Testis (tissue), 3 donors: ENCODE data around the gene ERBB4. TPM values are rescaled to one million over a fixed set of nuclear protein-coding genes. Genes with fewer than 3 reads are reported as not detected.

Source experiments
- DNase-seq: peaks from one replicate; pipeline ENCODE4 v3.0.0-alpha.2; 2019
- H3K27ac ChIP-seq, 2 donors: fragments of 200-600 bp; sonication (generic); one replicate each; pipeline ENCODE4 v1.5.1; 2019
- H3K27me3 ChIP-seq: fragments of 200-600 bp; sonication (generic); one replicate; pipeline ENCODE4 v1.5.1; 2019
- H3K36me3 ChIP-seq: fragments of 200-600 bp; sonication (generic); one replicate; pipeline ENCODE4 v1.5.1; 2017; ENCODE audit warnings: low read depth; ENCODE audit errors: missing control alignments
- H3K4me1 ChIP-seq: fragments of 200-600 bp; sonication (generic); one replicate; pipeline ENCODE4 v1.5.1; 2019
- H3K4me3 ChIP-seq, 2 donors: fragments of 200-600 bp; sonication (generic); one replicate each; pipeline ENCODE4 v1.5.1; 2017 to 2019
- H3K9me3 ChIP-seq: fragments of 200-600 bp; sonication (generic); one replicate; pipeline ENCODE4 v1.5.1; 2017
- CTCF ChIP-seq, 3 experiments: fragments of 450-650 bp in 2 of 3; fragments of 200-600 bp in 1 of 3; sonication (generic) in 1 of 3; IDR thresholded peaks; one replicate each; pipeline ENCODE4 v1.5.1; 2016 to 2019; ENCODE audit warnings: antibody characterized with exemption in 3 of 3, mild to moderate bottlenecking in 2 of 3, moderate library complexity in 1 of 3
- POLR2A ChIP-seq: fragments of 450-650 bp; IDR thresholded peaks from one replicate; pipeline ENCODE4 v1.6.1; 2017; ENCODE audit warnings: antibody characterized with exemption, mild to moderate bottlenecking, moderate library complexity
- WGBS, 2 donors: methylation state at CpG; one replicate each; pipeline ENCODE4 v1.1.5; 2018; 5-methylcytosine and 5-hydroxymethylcytosine counted together
- intact Hi-C: fragments of 100-400 bp; cut with DNase I; formaldehyde crosslinking; loops from one replicate; pipeline ENCODE4 v1.15.1; 2023; ENCODE audit warnings: low total_unique reads
- polyA plus RNA-seq: library from polyadenylated mRNA; stranded (reverse); fragments of 350-450 nt; fragmentation: Illumina TruSeq; extraction: RNeasy Lipid Tissue Mini Kit (QIAGEN cat#74804); gene quantifications from one replicate; pipeline ENCODE4 v1.2.3, GENCODE V29; 2014; ENCODE audit warnings: low read depth, low replicate concordance; ENCODE audit not compliant: insufficient read depth
- total RNA-seq, 2 donors: library from RNA; depleted of rRNA; stranded (reverse); fragments of >200 nt; gene quantifications; one replicate each; pipeline ENCODE4 v1.2.3, GENCODE V29; 2016

Gene ERBB4
- total and polyA plus RNA-seq, 3 donors from 2014 or later = 6.1 to 62.7 (median 47.7) TPM

DNA sequence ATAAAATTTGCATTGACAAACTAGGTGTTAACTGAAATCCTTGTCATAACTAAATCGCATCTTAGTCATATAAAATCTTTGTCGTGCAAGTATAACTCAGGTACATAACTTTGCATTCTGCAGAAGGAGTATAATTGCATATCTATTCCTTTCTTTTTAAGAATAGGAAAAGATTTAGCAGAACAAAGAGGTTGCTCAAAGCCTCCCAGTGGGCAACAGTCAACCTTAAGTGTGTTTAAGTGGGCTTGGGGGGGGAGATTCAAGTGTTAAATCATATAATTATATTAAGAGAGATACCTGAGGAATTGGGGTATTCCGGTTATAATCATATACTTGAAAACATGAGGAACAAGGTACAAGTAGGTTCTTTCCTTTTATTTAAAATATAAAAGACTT is 1068.9 kb downstream of the ERBB4 start:
- Histone ChIP-seq H3K4me1 (no peaks in the 10 kb centered on the region), H3K36me3 (no peaks in the 10 kb centered on the region), H3K27me3 (no peaks in the 10 kb centered on the region), H3K27ac (no peak overlapping the region), H3K4me3 (no peak overlapping the region), H3K9me3 (no peaks in the 10 kb centered on the region)
- no peak for DNase-seq
- intact Hi-C loops = no loop called here
- WGBS, 2 donors = 66 to 80% methylated on average over 3 of the region's 3 CpGs
- no peak for TF ChIP-seq POLR2A
- no peak for TF ChIP-seq CTCF (IDR thresholded peaks at IDR 0.05)

DNA sequence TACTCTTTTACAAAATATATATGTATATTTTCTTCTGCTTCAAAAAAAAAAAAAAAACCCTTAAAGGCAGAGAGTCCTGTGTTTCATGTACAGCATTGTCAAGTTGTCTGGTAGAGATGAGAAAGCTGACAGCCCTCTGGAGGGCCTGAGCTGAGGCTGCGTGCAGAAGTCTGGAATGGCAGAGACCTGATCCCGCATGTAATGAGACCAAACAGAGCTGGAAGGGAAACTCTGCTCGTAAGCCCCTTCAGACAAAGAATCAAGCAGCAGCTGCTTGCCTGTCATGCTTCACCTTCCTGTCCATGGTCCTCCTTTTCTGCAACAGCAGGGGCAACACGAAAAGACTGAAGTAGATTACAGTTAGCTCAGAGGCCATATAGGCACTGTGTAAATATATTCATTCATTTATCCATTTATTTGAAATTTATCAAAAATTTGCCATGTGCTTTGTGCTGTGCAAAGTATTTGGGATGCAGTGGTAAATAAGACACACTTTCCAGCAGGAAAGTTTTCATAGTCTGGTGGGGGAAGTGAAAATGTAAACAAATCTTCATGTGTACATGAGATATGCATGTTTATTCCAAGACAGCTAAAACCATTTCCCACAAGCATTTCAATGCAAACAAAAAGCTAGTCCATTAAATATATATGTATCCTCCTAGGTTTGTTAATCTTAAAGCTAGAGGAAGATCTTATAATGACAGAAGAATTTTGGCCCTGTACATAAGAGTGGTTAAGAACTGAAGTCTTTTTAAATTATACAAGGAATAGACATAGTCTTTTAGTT is 1069.5 kb downstream of the ERBB4 start:
- intact Hi-C loops = no loop called here
- TF ChIP-seq CTCF (IDR thresholded peaks at IDR 0.05) (no peak), POLR2A (no peak)
- no peak overlapping the region for H3K4me3 ChIP-seq
- no peaks in the 10 kb centered on the region for H3K4me1 ChIP-seq
- H3K36me3 ChIP-seq = no peaks in the 10 kb centered on the region
- WGBS, 2 donors = 62 to 74% methylated on average over 4 of the region's 4 CpGs
- DNase-seq = no peak
- H3K27ac ChIP-seq = no peak overlapping the region
- H3K27me3 ChIP-seq = no peaks in the 10 kb centered on the region
- no peaks in the 10 kb centered on the region for H3K9me3 ChIP-seq

DNA sequence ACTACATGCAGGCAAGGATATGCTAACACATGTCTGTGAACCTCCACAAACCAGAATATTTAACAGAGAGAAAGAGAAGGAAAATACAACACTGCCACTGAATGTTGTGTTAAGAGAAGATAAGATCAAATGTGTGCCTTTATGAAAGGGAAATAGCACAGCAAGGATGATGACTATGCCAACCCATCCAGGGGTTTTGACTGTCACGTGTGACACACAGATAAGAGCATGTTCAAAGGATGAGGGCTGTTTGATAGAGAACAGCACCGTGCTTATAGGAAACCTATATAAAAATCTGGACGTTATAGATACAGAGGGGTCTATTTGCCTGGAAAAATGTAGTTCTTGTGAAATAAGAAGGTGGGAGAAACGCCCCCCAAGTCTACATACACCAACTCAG is 1070.4 kb downstream of the ERBB4 start:
- 77 to 78% methylated on average over 4 of the region's 4 CpGs for WGBS, 2 donors
- intact Hi-C loops = no loop called here
- no peak overlapping the region for H3K4me3 ChIP-seq
- H3K27me3 ChIP-seq = no peaks in the 10 kb centered on the region
- H3K9me3 ChIP-seq = no peaks in the 10 kb centered on the region
- DNase-seq = no peak
- no peaks in the 10 kb centered on the region for H3K36me3 ChIP-seq
- TF ChIP-seq CTCF (IDR thresholded peaks at IDR 0.05) = no peak
- no peak for TF ChIP-seq POLR2A
- no peaks in the 10 kb centered on the region for H3K4me1 ChIP-seq
- H3K27ac ChIP-seq = no peak overlapping the region

DNA sequence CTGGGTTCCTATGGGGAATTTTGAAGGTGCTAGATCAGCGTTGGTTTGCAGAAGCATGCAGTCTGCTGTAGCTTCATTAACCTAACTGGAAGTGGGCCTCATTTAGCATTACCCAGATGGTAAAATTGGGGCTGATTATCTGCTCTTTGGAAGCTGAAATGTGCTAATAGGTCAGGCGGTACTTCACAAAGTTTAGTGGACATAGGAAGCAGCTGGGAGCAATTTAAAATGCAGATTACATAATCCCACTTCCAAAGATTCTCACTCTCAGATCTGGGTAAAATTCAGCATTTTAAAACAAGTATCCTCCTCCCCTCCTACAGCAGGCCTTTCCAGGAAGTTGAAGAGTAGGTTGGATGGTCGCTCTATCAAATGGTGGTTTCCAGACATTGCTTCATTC is 1075.2 kb downstream of the ERBB4 start:
- no peaks in the 10 kb centered on the region for H3K36me3 ChIP-seq
- DNase-seq = no peak
- H3K4me1 ChIP-seq = no peaks in the 10 kb centered on the region
- 66 to 73% methylated on average over 3 of the region's 3 CpGs for WGBS, 2 donors
- H3K4me3 ChIP-seq = no peak overlapping the region
- TF ChIP-seq POLR2A (no peak), CTCF (IDR thresholded peaks at IDR 0.05) (no peak)
- H3K9me3 ChIP-seq = no peaks in the 10 kb centered on the region
- no peak overlapping the region for H3K27ac ChIP-seq
- intact Hi-C loops = no loop called here
- H3K27me3 ChIP-seq = no peaks in the 10 kb centered on the region

DNA sequence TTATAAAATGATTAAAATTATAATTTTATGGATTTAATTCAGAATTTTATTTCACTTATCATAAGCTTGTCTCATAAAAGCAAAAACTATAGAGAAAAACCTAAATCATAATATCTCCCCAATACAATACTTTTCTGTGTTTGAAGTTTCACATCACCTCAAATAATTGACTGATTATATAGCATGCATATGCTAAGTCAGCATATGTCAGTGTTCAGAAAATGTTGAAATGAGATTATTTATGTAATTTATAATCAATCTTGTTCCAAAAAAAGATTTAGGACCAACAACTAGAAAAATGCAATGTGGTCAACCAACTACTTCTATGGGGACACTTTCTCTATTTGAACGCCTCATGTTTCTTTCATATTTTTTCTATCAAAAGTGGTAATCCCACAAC is 1079.6 kb downstream of the ERBB4 start:
- Histone ChIP-seq H3K9me3 (no peaks in the 10 kb centered on the region), H3K27ac (no peak overlapping the region), H3K4me3 (no peak overlapping the region), H3K27me3 (no peaks in the 10 kb centered on the region), H3K4me1 (no peaks in the 10 kb centered on the region), H3K36me3 (no peaks in the 10 kb centered on the region)
- intact Hi-C loops = no loop called here
- WGBS, 2 donors = 94 to 100% methylated on average over 1 of the region's 1 CpG
- TF ChIP-seq POLR2A (no peak), CTCF (IDR thresholded peaks at IDR 0.05) (no peak)
- DNase-seq = no peak
